DMS114 treated with DMSO at 0.1 percent for 48 hours (cell line): ENCODE data around the gene CANT1.

Experiments
- DNase-seq: peaks from one replicate; lab custom pipeline; 2025; ENCODE audit not compliant: unreplicated experiment; lab: John Stamatoyannopoulos, UW

The CANT1 gene

DNA sequence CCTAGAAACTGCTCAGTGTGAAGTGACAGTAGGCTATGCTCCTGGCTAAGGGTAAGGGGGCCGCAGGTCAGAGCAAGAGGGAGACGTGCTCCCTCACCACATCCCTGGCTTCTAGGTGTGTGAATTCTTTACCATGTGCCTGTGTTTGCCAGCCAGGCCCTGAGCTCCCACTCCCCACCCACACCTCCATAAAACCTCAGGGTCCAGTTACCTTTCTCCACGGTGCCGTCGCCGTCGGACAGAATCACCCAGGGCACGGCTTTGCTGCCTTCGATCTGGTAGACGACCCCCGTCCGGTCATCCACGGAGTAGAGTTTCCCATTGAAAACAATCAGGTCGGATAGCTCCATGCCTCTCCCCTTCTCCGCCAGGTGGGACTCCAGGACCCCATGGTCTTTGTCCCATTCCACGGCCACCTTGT, 12.8 kb downstream of the CANT1 start:
- no peak for DNase-seq

DNA sequence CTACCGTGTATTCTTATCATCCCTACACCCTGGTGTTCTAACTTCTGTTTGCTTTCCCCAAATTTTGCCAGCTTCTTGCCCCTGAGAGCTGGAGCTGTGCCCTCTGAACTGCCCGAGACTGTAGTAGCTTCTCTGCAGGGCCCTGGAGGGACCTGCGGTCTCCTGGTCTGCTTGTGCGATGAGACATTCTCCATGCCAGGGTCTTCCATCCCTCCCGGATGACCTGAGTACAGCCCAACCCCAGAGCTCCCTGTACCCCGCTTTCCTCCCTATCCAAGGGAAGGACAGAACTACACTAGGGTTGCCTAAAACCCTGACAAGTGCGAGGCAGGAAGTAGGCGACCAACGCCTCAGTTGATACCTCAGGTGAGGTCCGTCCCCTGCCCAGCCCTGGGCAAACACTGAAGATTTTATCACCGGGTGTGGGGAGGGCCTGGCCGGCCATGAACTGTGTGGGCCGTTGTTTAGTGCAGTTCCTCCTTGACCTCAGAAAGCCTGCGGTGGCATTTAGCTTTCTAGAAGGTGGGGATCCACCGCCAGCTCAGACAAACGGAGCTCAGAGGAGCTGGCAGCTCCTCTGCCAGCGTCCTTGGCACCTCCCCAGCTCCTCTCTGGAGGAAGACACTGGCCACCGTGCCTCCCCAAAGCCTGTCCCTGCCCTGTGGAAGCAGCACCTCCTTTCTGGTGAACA, 13.7 kb downstream of the CANT1 start:
- no peak for DNase-seq

DNA sequence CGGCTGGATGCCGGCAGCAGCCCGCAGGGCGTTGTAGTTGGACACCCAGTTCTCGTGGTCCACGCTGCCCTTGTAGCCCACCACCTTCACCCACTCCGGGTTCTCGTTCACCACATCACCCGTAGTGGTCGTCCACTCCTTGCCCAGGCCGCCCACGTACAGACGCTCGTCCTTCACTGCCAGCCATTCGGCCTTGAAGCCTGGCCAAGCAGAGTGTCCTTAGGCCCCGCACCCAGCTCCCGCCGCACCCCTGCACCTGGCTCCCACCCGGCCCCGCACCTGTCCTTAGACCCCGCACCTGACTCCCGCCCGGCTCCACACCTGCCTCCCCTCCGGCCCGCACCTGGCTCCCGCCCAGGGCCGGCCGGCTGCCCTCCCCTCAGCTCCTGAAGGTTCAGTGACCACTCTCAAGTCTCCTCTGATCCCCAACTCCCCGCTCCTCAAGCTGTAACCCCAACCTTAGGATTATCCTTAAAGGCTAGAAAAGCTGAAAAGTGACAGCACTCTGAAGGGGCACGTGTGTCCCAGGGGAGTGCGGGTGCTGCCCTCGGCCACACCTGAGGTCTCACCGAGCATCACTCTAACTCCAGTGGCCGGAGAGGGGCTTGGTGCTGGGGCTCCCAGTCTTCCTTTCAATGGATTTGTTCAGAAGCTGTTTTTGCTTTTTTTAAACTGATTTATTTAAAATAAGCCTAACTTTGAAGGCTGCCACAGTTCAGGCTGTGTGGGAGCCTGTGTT, 14.4 kb downstream of the CANT1 start:
- DNase-seq: no peak

DNA sequence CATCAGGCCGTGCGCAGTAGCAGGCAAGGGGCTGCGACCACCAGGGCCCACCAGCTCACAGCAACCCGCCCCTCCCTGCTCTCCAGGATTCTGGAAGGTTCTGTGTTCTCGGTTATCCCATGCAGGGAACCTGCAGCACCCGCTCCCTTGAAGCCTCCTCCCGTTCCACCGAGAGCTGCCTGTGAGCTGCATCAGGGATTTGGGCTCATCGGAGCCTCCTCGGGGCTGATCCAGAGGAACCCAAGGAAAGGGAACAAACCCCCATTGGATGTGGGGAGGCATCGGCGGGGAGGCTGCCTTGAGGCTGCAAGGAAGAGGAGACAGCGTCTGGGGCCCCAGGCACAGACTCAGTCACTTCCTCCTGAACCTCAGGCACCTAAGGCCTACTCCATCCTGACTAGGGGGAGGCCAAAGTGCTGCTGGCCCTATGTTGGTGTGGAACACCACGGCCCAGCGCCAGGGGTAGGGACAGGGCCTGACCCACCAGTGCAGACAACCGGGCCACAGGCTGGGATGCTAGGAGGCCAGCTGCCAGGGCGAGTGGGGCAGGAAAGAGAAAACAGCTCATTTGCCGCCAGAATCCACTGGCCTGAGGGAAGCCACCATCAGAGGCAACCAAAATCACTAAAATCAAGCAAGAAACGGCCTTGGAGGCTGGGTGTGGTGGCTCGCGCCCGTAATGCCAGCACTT, 15.4 kb downstream of the CANT1 start:
- no peak for DNase-seq

DNA sequence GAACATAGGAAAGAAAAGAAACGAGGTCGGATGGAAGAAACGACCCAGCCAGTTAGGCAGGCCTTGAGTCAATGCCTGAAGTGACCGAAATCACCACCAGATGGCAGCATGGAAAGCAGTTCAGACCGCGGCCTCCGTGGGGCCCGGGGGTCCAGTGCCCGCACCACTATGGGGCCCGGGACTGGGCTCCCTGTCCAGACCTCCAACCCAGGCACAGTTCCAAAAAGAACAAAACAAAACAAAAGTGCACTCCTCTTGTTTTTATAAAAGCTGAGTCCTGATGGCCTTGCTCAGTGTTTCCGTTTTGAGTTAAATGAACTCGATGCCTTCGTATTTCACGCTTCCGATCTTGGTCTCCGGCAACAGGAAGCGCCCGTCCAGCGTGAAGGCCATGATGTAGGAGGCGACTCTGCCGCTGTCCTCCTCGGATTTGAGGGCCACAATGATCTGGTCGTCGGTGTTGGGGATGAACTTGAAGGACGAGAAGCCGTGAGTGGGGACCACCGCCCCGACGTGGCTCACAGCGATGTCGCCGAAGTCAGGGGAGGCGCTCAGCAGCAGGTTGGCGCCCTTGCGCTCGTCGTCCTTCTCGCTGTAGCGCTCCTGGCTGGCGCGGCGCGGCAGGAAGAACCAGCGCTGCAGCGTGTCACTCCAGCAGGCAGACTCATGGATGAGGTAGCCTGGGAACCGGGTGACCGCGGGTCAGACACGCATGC, 16.2 kb downstream of the CANT1 start:
- DNase-seq: peak; percentile 12

DNA sequence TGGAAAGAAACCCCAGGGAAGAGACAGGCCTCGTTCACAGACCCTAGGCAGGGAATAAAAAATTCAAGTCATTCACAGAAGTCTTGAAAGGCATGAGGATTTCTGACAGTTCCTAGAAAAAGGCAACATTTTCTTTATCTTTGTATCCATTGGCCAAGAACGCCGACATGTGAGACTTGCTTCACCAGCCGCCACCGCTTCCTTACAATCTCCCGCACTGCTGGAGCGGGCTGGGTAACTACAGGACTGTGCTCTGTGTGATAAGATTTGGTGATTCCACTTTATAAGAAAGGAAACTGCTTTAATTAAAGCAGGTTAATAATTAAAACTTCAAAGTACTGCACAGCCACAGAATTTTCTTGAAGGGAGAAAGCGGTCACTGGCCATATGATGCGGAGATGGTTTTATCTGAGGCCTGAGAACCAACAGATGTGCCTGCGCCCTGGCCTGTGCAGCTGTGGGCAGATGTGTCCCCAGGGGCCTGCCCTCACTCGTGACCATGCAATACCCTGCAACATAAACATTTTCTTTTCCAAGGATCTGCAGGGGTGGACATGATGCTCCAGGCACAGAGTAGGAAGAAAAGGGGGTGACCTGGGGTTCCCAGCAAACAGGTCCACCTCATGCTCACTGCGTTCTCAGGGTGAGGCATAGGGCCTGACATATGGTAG, 16.9 kb downstream of the CANT1 start:
- DNase-seq: no peak

DNA sequence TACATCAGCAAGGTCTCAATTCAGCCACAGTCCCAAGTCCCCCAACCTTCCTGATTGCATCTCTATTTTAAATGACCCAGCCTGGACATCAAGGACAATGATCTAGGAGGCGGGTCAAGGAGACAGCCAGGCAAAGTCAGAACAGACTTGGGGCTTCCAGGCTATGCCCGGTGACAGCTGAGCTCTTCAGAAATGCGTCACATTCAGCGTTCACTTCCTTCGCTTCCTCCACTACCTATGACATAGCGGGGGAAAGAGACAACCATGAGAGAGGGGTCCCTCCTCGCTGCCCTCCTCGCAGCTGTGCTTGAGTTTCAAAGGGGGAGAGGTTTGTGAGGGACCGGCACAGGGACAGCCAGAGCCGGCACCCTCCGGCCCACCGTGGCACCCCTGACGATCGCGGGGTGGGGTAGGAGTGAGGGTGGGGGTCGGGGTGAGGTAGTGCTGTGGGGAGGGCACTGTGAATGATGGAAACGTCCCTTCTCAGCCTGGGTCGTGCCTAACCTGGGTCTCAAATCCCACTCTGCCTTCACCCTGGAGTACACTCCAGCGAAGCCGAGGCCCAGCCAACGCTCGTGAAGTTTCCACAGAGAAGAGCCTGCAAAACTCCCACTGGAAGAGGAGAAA, 17.5 kb downstream of the CANT1 start:
- no peak for DNase-seq

DNA sequence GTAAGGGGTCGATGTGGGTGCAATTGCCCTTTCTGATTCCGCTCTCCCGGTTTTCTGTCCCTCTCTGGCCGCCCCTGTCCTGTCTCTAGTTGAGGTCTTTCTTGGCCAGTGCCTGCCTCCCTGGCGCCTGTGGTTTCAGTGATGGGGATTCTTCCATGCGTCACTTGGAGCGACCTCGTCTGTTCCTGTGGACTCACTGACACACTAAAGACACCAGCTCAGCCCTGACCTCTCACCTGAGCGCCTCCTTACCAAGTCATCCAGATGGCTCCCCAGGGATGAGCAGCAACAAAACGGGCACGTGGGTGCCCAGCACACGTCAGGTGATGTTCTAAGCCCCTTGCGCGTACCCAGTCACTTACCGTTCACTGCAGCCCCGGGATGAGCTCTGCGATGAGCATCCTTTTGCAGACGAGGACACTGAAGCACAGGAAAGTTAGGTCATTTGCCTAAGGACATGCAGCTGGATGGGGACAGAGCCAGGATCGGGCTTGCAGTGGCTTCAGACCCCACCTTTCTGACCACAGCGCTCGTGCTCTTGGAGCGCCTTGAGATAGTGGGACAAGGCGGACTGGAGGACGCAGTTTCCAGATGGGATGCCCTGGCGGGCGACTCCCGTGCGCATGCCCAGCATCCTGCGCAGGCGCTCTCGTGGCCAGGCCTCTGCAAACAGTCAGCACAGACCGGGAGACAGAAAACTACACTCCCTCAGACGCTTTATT, 18.4 kb downstream of the CANT1 start:
- no peak for DNase-seq

DNA sequence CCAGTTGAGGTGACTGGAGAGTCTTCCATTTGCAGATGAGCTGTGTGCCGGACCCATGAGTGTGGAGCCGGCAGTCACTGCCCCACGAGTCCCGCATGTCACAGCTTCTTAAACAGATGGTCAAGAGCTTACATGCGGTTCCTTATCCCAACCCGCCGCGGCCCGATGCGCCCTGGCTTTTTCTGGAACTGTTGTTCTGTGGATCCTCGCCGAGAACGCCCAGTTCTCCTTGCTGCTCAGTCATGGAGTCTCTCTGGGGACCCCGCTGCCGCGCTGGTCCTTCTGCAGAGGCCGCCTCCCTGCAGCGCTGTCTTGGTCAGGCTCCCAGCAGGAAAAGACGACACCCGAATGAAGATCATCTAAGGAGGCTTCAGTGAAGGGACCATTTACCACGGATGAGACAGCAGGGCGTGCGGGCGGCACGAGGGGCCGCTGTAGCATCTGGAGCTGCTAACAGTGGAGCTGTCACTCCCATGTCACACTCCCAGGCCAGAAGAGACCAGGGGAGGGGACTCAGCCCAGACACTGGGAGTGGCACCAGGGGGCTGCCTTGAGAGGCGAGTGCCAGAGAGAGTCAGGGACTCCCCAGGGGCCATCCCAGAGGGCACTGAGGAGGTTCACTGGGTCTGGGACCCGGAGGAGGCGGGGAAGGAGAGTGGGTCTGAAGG, 19.1 kb downstream of the CANT1 start:
- DNase-seq: no peak

DNA sequence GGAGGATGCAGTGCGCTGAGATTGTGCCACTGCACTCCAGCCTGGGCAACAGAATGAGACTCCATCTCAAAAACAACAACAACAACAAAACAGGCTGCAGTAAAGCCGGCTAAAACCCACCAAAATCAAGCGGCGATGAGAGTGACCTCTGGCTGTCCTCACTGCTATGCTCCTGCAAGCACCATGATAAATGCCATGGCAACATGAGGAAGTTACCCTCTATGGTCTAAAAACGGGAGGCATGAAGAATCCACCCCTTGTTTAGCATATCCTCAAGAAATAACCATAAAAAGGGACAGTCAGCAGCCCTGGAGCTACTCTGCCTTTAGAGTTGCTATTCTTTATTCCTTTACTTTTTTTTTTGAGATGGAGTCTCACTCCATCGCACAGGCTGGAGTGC, 21.4 kb downstream of the CANT1 start:
- DNase-seq: no peak

DNA sequence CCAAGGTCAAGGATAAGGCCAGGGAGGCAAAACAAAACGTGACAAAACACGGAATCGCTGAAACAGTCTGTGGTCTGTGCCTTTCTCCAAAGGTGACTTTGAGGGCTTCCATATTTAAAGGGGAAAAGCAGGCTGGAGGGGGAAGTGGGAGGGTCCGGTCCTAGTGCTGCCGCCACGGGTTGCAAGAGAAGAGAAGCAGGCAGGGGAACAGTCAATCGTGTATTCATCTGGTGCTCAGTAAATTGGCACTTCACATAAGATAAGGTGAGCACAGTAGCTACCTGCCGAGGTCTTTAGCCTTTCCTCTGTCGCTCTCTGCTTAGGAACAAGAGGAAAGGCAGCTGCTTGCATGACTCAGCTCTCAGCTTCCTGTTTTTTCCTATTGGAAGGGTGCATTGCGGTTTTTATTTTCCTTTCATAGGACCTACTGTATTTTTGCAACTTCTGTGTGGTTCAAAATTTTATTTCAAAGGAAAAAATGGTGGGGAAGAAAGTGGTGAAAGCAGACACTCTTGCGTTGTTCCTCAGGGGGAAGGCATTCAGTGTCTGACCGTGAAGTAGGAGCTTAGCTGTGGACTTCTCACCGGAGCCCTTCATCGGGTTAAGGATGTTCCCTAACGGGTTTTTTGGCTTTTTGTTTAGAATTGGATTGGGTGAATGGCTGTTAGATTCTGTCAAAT, 22.8 kb downstream of the CANT1 start:
- DNase-seq: peak; percentile 28

DNA sequence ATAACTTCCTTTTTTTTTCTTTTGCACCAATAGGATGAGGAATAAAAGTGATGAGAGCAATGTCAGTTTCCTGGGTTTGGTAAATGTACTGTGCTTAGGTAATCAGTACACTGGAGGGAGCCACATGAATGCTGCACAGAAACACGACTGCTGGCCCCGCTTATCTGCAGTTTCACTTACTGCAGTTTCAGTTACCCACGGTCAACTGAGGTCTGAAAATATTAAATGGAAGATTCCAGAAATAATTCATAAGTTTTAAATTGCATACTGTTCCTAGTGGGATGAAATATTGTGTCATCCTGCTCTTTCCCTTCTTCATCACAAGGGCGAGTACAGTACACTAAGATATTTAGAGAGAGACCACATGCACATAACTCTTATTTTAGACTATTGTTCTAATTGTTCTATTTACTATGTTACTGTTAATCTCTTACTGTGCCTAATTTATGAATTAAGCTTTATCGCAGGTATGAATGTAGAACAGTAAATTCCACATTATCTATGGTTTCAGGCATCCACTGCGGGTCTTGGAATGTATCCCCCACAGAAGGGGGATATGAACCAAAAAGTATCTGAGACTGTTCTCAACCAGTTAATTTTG, 23.4 kb downstream of the CANT1 start:
- peak; percentile 28 for DNase-seq

DNA sequence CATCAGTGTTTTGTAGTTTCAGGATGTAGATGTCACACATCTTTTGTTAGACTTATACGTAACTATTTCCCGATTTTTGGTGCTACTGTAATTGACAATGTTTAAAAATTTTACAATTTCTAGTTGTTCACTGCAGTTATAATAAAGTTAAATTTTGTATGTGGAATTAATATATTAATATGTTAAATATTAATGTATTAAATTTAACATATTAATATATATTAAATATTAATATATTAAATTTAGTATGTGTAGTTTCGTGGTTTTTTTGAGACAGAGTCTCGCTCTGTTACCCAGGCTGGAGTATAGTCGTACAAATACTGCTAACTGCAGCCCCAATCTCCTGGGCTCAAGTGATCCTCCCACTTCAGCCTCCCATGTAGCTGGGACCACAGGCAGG, 24.2 kb downstream of the CANT1 start:
- no peak for DNase-seq

DNA sequence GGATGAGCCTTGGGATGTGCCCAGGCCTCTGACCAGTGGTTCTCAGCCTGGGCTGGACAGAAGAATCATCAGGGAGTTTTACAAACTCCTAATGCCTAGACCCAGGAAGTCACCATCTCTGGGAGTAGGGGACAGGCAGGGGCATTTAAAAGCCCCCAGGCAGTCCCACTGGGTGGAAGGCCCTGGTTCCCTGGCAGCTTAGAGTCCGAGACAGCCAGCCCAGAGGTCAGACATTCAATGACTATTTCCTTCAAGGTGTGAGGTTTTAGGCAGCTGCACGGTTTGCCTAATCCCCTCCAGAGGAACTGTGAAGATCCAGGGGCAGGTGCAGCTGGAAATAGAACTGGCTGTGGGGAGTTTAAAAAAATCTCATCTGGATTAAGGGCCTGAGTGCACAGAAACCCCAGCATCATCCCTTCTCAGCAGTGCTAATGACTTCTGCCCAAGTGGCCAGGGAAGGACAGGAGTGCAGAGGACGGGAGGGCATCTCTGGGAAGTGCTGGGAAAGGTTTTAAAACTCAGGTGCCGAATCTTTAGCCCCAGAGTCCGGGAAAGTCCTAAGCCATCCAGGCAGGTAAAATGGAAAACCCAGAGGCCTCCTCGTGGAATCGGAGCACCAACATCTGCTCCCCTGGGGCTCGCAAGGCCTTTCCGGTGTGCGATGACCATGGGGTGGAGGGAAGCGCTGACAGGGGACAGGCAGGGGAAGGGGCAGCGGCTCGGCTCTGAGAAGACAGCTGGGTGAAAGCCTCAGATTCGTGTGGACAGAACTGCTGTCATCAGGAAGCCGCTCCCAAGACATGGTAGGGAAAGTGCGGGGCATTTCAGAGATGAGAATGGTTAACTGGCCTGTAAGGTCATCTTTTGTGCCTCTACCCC, 28.3 kb downstream of the CANT1 start:
- no peak for DNase-seq

DNA sequence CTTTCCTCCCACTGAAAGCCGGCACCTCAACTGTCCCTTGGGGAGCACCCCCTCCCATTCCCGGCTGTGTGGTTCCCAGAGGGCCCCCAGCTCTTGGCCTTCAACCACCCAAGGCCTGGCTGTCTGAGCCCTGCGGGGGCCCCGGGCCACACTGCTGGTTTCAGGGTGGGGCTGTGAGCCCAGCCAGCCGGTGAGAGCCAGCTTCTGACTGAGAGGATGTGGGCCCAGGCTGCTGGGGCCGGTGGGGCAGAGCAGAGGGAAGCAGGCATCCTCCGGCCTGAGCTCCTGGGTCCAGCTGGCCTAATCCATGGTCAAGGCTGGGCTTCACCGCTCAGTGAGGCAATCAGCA, 29.0 kb downstream of the CANT1 start:
- DNase-seq: no peak

DNA sequence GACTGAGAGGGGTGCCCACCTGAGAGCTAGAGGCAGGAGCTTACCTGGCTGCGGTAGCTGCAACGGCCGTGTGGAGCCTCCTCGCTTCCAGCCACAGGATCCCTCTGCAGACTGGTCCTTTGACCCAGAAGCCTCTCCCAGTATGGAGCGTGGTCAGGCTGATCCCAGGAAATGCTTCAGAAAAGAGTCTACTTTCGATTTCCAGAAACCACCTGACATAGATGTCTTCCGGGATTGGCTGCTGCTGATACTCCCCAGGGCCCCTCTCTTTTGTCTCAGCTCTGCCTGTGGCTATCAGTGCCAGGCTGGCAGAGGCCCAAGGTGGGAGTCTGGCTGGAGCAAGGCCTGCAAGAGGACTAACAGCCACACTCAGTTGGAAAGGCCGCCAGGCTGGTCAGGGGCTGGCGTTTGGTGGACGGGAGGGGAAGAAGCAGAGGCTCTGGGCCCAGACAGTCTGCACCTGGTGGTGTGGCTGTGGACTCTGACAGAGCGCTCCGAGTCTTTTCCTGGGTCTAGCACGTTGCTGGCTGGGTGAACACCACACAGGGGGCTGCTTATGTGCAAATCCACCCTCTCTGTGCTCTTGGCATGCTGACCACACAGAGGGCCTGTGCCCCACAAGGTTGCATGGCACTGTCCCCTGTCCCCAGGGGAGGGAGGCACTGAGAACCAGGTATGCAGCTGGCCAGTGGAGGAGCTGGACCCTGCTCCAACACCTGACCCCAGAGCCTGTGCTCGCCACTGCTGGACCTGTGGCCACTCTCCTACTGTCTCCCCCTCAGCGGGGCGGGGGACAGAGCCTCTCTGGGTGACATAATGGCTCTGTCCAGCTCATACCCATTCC, 29.6 kb downstream of the CANT1 start, which contains the start of gene LGALS3BP:
TSS of gene LGALS3BP (minus strand) at position 144 of the 844 bp plus-strand sequence. CDS start 2,732 bp downstream, outside the sequence.
- no peak for DNase-seq
